GM12865 (cell line): ENCODE data around the gene LCE1E.

Experiments
- DNase-seq: peaks from one replicate; pipeline ENCODE4 v3.0.0; 2010; ENCODE audit warnings: low read depth
- H3K4me3 ChIP-seq: 2 replicates; pipeline ENCODE4 v1.5.1; 2011; ENCODE audit warnings: mild to moderate bottlenecking, low read depth, low read length, control low read depth
- CTCF ChIP-seq: IDR thresholded peaks from 2 replicates; pipeline ENCODE4 v1.5.1; 2011; ENCODE audit warnings: low read length, control low read depth, low read depth, inconsistent platforms; ENCODE audit not compliant: insufficient read depth; ENCODE audit errors: missing control alignments

Gene LCE1E

GRCh38 chr1:152836870-152837269 is 50.8 kb downstream of the LCE1E start:
- no peak for TF ChIP-seq CTCF
- no peak for DNase-seq
- no peak overlapping the region for H3K4me3 ChIP-seq
